ENCODE data around the gene KRTAP1-5.

DNA sequence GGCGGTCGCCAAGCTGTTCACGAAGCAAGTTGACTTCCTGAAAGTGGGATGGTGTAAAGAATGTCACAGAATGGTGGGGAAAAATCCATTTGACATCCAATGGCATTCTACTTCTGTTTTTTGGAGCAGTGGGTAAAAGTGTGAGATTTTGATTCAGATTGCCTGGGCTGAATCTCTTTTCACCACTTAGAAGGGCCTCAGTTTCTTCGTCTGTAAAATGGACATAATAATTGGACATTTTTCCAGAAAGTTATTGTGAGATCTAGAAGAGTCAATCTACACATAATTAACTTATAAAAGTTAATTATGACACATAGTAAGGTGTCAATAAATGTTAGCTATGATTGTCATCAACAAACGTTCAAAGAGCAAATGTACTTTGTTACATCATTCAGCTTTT, 45.9 kb downstream of the KRTAP1-5 start:
- TF ChIP-seq POLR2A (IDR thresholded peaks at IDR 0.05), result no peak
- TF ChIP-seq, protein P1, sequence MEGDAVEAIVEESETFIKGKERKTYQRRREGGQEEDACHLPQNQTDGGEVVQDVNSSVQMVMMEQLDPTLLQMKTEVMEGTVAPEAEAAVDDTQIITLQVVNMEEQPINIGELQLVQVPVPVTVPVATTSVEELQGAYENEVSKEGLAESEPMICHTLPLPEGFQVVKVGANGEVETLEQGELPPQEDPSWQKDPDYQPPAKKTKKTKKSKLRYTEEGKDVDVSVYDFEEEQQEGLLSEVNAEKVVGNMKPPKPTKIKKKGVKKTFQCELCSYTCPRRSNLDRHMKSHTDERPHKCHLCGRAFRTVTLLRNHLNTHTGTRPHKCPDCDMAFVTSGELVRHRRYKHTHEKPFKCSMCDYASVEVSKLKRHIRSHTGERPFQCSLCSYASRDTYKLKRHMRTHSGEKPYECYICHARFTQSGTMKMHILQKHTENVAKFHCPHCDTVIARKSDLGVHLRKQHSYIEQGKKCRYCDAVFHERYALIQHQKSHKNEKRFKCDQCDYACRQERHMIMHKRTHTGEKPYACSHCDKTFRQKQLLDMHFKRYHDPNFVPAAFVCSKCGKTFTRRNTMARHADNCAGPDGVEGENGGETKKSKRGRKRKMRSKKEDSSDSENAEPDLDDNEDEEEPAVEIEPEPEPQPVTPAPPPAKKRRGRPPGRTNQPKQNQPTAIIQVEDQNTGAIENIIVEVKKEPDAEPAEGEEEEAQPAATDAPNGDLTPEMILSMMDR (IDR thresholded peaks at IDR 0.05), result no peak
